ENCODE data around the gene SMG6.

Gene SMG6

GRCh38 chr17:2218426-2218825 lies 85.2 kb downstream of the SMG6 start:
- Histone ChIP-seq H3K4me1 (ENCODE audit: control insufficient read depth in 1 of 2, insufficient read depth in 1 of 2, low read depth in 1 of 2, low read length in 1 of 2) (peaks cover 21 to 24% of the 10 kb centered on the region in 2 experiments), H3K27me3 (no peaks in the 10 kb centered on the region), H3K27ac (no peak overlapping the region), H3K9me3 (no peaks in the 10 kb centered on the region), H3K4me3 (ENCODE audit: low read depth in 1 of 2, low read length in 1 of 2) (no peak overlapping the region), H3K36me3 (peaks cover 23% of the 10 kb centered on the region)
- TF ChIP-seq CTCF (IDR thresholded peaks at IDR 0.05), result no peak

GRCh38 chr17:2215616-2216364 lies 87.8 kb downstream of the SMG6 start:
- Histone ChIP-seq H3K9me3 (no peaks in the 10 kb centered on the region), H3K27me3 (no peaks in the 10 kb centered on the region), H3K27ac (no peak overlapping the region), H3K4me1 (ENCODE audit: control insufficient read depth in 1 of 2, insufficient read depth in 1 of 2, low read depth in 1 of 2, low read length in 1 of 2) (peaks cover 21 to 24% of the 10 kb centered on the region in 2 experiments), H3K4me3 (ENCODE audit: low read depth in 1 of 2, low read length in 1 of 2) (no peak overlapping the region), H3K36me3 (peaks cover 23% of the 10 kb centered on the region)
- TF ChIP-seq CTCF (IDR thresholded peaks at IDR 0.05), result no peak

- no peak for TF ChIP-seq CTCF (IDR thresholded peaks at IDR 0.05)
- no peaks in the 10 kb centered on the region for H3K27me3 ChIP-seq
These were observed 88.5 kb downstream of the SMG6 start for GRCh38 chr17:2214929-2215615.

GRCh38 chr17:2214047-2214928 lies 89.3 kb downstream of the SMG6 start:
- no peak overlapping the region for H3K4me3 ChIP-seq (ENCODE audit: low read depth in 1 of 2, low read length in 1 of 2)

More at GRCh38 chr17:2214929-2215615, 88.5 kb downstream of the SMG6 start:
- Histone ChIP-seq H3K4me3 (ENCODE audit: low read depth in 1 of 2, low read length in 1 of 2) (no peak overlapping the region), H3K27ac (no peak overlapping the region), H3K4me1 (ENCODE audit: control insufficient read depth in 1 of 2, insufficient read depth in 1 of 2, low read depth in 1 of 2, low read length in 1 of 2) (peaks cover 21 to 24% of the 10 kb centered on the region in 2 experiments), H3K36me3 (peaks cover 16% of the 10 kb centered on the region), H3K9me3 (no peaks in the 10 kb centered on the region)

More at GRCh38 chr17:2214047-2214928, 89.3 kb downstream of the SMG6 start:
- Histone ChIP-seq H3K9me3 (no peaks in the 10 kb centered on the region), H3K27me3 (no peaks in the 10 kb centered on the region), H3K27ac (no peak overlapping the region), H3K36me3 (peaks cover 15% of the 10 kb centered on the region), H3K4me1 (ENCODE audit: control insufficient read depth in 1 of 2, insufficient read depth in 1 of 2, low read depth in 1 of 2, low read length in 1 of 2) (peaks cover 21 to 24% of the 10 kb centered on the region in 2 experiments)
- TF ChIP-seq CTCF (IDR thresholded peaks at IDR 0.05), result no peak

Data from neutrophil (primary cell).